NB4 (cell line): Measurements from ENCODE around the gene AK8.

ENCODE experiments used
- DNase-seq: peaks from one replicate; pipeline ENCODE4 v3.0.0; 2010; ENCODE audit warnings: low read depth
- H3K4me3 ChIP-seq: one replicate; pipeline ENCODE4 v1.5.1; 2011; ENCODE audit warnings: mild to moderate bottlenecking, low read depth, low read length, moderate library complexity
- CTCF ChIP-seq: IDR thresholded peaks from one replicate; pipeline ENCODE4 v1.5.1; 2012; ENCODE audit warnings: low read depth, low read length
- MAX ChIP-seq: IDR thresholded peaks from 2 replicates; pipeline ENCODE4 v1.6.1; 2011; ENCODE audit warnings: low read depth, low read length
- MYC ChIP-seq: IDR thresholded peaks from 2 replicates; pipeline ENCODE4 v1.6.1; 2011; ENCODE audit warnings: low read depth, low read length
- POLR2A ChIP-seq: IDR thresholded peaks from 2 replicates; pipeline ENCODE4 v1.6.1; 2011; ENCODE audit warnings: mild to moderate bottlenecking; ENCODE audit not compliant: insufficient read length; ENCODE audit errors: extremely low read depth

Gene AK8

GRCh38 chr9:132910376-132910775 is 32.3 kb upstream of the AK8 start:
- no peak for TF ChIP-seq MYC
- no peak for TF ChIP-seq CTCF
- TF ChIP-seq MAX = no peak
- DNase-seq = no peak
- no peak overlapping the region for H3K4me3 ChIP-seq

- H3K4me3 ChIP-seq = no peak overlapping the region
- TF ChIP-seq CTCF (no peak), MAX (no peak), POLR2A (no peak), MYC (no peak)
- DNase-seq = no peak
Observed at GRCh38 chr9:132909311-132909710, 31.2 kb upstream of the AK8 start.

- TF ChIP-seq CTCF (no peak), MAX (no peak), MYC (no peak), POLR2A (no peak)
- no peak overlapping the region for H3K4me3 ChIP-seq
- no peak for DNase-seq
Observed at GRCh38 chr9:132908635-132909034, 30.6 kb upstream of the AK8 start.

- no peak overlapping the region for H3K4me3 ChIP-seq
- DNase-seq = no peak
- no peak for TF ChIP-seq MYC
- TF ChIP-seq MAX = no peak
- TF ChIP-seq POLR2A = no peak
- TF ChIP-seq CTCF = no peak
Observed at GRCh38 chr9:132905726-132906125, 27.6 kb upstream of the AK8 start.

GRCh38 chr9:132903574-132904492 is 25.7 kb upstream of the AK8 start:
- H3K4me3 ChIP-seq = no peak overlapping the region
- TF ChIP-seq MYC = no peak
- TF ChIP-seq POLR2A = no peak
- TF ChIP-seq MAX = no peak
- no peak for TF ChIP-seq CTCF
- DNase-seq = no peak
